ENCODE measurements around the gene CXCL12.

The CXCL12 gene

DNA sequence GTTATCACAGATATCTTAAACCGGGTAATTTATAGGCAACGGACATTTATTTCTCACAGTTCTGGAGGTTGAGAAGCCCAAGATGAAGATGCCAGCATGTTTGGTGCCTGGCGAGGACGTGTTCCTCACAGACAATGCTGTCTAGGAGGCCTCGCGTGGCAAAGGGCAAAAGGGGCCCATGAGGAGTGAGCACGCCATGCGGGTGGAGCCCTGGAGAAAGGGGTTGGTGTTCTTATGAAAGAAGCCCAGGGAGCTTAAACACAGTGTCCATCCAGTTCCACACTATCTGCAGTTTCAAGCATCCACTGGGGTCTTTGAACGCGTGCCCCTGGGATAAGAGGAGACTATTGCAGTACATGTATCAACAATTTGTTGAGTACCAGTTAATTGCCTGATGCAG, 51.4 kb downstream of the CXCL12 start:
- no peak for DNase-seq

DNA sequence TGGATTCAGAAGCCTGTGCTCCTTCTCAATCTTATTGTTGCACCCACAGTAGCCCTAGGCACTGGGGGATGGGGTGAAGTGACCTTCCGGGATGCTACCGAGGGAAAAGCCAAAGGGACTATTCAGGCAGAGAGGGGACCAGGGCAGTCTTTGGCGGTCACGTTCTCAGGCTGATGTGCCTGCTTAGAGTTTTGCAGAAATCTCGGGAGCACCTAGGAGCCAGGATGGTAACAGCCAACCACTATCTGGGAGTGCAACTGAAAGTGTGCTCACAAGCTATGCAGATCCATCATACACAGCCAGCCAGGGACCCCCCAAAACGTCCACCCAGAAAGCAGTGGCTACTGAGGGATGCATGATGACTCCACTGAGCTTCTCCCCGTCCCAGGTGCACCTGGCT, 52.4 kb downstream of the CXCL12 start:
- no peak for DNase-seq

DNA sequence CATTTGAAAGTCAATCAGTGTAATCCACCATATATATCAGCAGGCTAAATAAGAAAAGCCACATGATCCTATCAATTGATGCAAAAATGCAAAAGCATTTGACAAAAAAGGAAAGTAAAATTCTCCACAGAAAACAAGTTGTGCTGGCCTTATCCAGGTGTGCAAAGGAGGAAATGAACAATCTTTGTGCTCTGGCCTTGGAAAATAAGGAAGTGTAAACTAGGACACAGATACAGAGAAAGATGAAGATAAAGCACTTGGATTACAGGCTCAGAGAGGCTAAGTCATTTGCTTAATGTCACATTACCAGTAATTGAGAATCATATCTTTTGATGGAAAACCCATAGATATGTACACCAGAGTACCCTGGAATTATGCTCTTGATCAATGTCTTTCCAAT, 54.5 kb downstream of the CXCL12 start:
- no peak for DNase-seq

DNA sequence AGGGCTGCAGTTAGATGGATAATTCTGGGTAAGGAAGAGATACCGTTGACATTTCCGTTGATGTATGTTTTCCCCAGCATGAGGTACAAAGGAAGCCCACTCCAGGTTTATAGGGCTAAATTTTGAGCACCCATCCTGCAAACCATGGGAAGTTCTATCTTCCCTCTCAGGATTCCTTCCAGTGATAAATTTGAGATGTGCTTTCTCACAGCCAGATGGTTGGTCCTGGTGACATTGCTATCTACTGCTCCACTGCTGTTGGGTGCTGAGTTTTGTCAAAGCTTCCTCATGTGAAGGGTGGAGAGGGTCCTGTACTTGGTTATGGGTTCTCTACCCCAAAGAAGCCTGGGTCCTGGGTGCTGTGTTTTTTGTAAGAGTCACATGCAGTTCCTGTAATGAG, 57.4 kb downstream of the CXCL12 start:
- no peak for DNase-seq

Data from midbrain (tissue), 1 donor.